IPS DF 4.7 (cell line): ENCODE measurements around the gene SH3PXD2A.

Source experiments
- DNase-seq: peaks from one replicate; pipeline ENCODE4 v3.0.0-alpha.2; 2013; ENCODE audit warnings: low spot score; ENCODE audit errors: extremely low read depth

SH3PXD2A gene

GRCh38 chr10:103812432-103812831 lies 42.9 kb downstream of the SH3PXD2A start:
- no peak for DNase-seq

GRCh38 chr10:103812004-103812403 lies 43.4 kb downstream of the SH3PXD2A start:
- DNase-seq, result no peak

GRCh38 chr10:103811463-103811862 lies 43.9 kb downstream of the SH3PXD2A start:
- DNase-seq, result no peak

GRCh38 chr10:103808780-103809179 lies 46.6 kb downstream of the SH3PXD2A start:
- DNase-seq, result no peak

- no peak for DNase-seq
These were observed 47.4 kb downstream of the SH3PXD2A start for GRCh38 chr10:103807996-103808395.

- no peak for DNase-seq
These were observed 48.8 kb downstream of the SH3PXD2A start for GRCh38 chr10:103806395-103807187.

- no peak for DNase-seq
These were observed 49.6 kb downstream of the SH3PXD2A start for GRCh38 chr10:103805781-103806180.

- DNase-seq, result no peak
These were observed 50.5 kb downstream of the SH3PXD2A start for GRCh38 chr10:103804871-103805270.

- DNase-seq, result no peak
These were observed 51.4 kb downstream of the SH3PXD2A start for GRCh38 chr10:103803941-103804340.

GRCh38 chr10:103802637-103803353 lies 52.6 kb downstream of the SH3PXD2A start:
- no peak for DNase-seq

- DNase-seq, result no peak
These were observed 53.3 kb downstream of the SH3PXD2A start for GRCh38 chr10:103802081-103802480.

- no peak for DNase-seq
These were observed 54.4 kb downstream of the SH3PXD2A start for GRCh38 chr10:103800789-103801540.

GRCh38 chr10:103800089-103800488 lies 55.3 kb downstream of the SH3PXD2A start:
- DNase-seq, result no peak

GRCh38 chr10:103799341-103799740 lies 56.0 kb downstream of the SH3PXD2A start:
- DNase-seq, result no peak

GRCh38 chr10:103798511-103798910 lies 56.9 kb downstream of the SH3PXD2A start:
- no peak for DNase-seq

- no peak for DNase-seq
These were observed 57.5 kb downstream of the SH3PXD2A start for GRCh38 chr10:103797857-103798256.

- no peak for DNase-seq
These were observed 59.6 kb downstream of the SH3PXD2A start for GRCh38 chr10:103795634-103796270.

GRCh38 chr10:103794996-103795395 lies 60.4 kb downstream of the SH3PXD2A start:
- no peak for DNase-seq

GRCh38 chr10:103793920-103794883 lies 61.2 kb downstream of the SH3PXD2A start:
- no peak for DNase-seq

GRCh38 chr10:103793429-103793828 lies 61.9 kb downstream of the SH3PXD2A start:
- no peak for DNase-seq
